ENCODE results near the gene AHCYL2. TPM values are rescaled to one million over a fixed set of nuclear protein-coding genes. Genes with fewer than 3 reads are reported as not detected.
A peak's percentile ranks its signal among the peaks of the same experiment; 100 is the strongest.
"Not testable (repeated sequence)": the region's sequence is repeated elsewhere in the genome, so short reads cannot be mapped to it uniquely, and the experiment has no call there.

The AHCYL2 gene
- total RNA-seq, 4 donors from 2014 or later = 33.5 to 61.2 (median 41.7) TPM

DNA sequence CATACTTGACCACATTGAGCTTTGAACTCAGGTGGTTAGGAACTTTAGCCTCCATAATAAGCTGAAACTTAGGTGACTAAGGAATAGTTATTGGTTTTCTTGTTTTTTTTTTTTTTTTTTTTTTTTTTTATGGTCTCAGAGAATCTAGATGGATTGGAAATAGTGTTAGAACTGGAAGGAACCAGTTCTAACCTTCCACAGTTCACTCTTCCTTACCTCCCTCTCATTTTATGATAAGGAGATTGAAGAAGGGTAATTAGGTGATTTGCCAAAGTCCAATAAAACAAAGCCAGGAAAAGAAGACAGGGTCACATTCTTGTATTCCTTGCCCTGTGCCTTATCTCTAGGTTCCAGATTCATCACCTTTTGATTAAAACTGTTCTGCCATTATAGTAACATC lies 137.7 kb downstream of the AHCYL2 start:
- H3K4me1 ChIP-seq = peaks cover 2% of the 10 kb centered on the region
- no peak for DNase-seq (ENCODE audit: low spot score in 2 of 2)
- no peaks in the 10 kb centered on the region for H3K36me3 ChIP-seq
- no peaks in the 10 kb centered on the region for H3K27me3 ChIP-seq
- H3K4me3 ChIP-seq = no peak overlapping the region
- TF ChIP-seq CTCF (IDR thresholded peaks at IDR 0.05) (no peak), EP300 (IDR thresholded peaks at IDR 0.05) (no peak), POLR2A (IDR thresholded peaks at IDR 0.05) (no peak), POLR2AphosphoS5 (IDR thresholded peaks at IDR 0.05) (no peak)
- no peaks in the 10 kb centered on the region for H3K9me3 ChIP-seq
- no peak overlapping the region for H3K27ac ChIP-seq

DNA sequence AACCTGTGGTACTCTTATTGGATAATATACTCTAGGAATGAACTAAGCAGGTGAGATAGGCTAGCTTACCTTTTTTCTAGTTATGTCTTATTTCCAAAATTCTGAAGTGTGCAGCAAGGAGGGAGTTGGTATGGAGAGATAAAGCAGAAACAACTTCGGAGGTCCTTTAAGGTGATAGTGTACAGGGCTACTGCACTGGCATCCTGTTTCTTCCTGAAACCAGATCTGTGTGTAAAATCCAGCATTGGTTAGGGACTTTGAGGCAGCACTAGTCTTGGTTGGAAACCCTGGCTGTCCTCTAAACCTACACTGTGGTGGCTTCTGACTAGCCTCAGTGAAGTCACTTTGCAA lies 142.5 kb downstream of the AHCYL2 start:
- DNase-seq (ENCODE audit: low spot score in 2 of 2) = no peak
- Histone ChIP-seq H3K4me3 (no peak overlapping the region), H3K36me3 (no peaks in the 10 kb centered on the region), H3K27me3 (no peaks in the 10 kb centered on the region), H3K9me3 (no peaks in the 10 kb centered on the region), H3K4me1 (peaks cover 15% of the 10 kb centered on the region), H3K27ac (no peak overlapping the region)
- TF ChIP-seq POLR2AphosphoS5 (IDR thresholded peaks at IDR 0.05) = no peak
- no peak for TF ChIP-seq POLR2A (IDR thresholded peaks at IDR 0.05)
- TF ChIP-seq CTCF (IDR thresholded peaks at IDR 0.05) = no peak
- no peak for TF ChIP-seq EP300 (IDR thresholded peaks at IDR 0.05)
- WGBS = 82% methylated on average over 1 of the region's 1 CpG

DNA sequence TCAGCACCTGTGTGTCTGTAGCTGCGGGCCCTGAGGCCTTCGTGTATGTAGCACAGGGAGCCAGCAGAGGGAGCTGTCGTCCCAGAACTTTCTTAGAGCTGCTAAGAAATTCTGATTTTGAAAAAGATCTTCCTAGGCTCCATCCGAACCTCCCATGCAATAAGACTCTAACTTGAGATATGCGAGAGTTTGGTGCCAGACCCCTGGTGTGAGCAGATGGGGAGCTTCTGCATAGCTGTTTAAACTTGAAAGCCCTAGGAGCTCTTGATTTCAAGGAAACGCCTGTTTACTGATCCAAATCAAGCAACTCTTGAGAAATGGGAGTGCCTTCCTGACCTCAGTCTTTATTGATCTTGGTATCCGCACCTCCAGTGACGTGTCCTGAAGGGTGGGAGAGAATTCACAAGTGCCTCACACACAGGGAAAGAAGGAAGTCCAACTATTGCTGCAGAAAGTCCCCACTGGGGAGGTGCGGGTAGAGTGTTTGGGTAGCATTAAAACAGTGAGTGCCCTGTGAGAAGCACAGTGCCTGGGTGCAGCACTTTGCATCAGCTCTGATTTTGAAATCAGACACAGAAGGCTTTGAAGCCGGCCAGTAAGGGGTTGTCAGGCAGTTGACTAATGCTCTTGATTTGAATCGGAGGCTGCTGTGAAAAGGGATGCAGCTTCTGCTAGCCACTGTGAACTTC lies 143.0 kb downstream of the AHCYL2 start:
- DNase-seq (ENCODE audit: low spot score in 2 of 2) = peak in 1 of 2 donors; percentile 78
- H3K36me3 ChIP-seq = no peaks in the 10 kb centered on the region
- no peaks in the 10 kb centered on the region for H3K9me3 ChIP-seq
- H3K27me3 ChIP-seq = no peaks in the 10 kb centered on the region
- peaks cover 15% of the 10 kb centered on the region for H3K4me1 ChIP-seq
- H3K4me3 ChIP-seq = peak overlapping the region; percentile 8
- WGBS = 12% methylated on average over 11 of the region's 11 CpGs
- H3K27ac ChIP-seq = no peak overlapping the region
- TF ChIP-seq POLR2A (IDR thresholded peaks at IDR 0.05) = no peak
- TF ChIP-seq CTCF (IDR thresholded peaks at IDR 0.05) = peak; percentile 82 to 85

DNA sequence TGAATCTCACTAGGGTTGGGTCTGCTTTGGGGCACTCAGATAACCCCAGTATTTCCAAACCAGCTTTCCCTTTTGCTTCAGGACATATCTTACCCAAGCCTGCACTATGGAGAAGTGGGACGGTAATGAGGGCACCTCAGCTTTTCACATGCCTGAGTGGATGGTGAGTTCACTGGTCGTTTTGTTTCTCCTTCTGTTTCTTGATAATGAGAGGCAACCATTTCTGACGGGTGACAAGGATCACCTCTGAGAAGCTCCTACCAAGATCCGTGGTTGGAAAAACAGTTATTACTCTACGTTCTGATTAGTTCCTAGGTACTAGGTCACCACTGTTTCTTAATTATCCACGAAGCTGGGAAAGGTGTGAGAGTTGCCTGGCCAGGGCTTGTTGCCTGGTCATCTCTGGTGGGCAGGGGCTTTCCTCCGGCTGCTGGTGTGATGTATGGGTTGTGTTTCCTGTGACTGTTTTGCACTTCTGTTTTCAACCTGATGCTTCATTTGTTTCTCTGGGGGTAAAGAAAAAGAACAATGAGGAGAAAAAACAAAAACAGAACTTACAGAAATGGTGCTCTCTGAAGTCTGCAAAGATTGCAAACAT lies 143.7 kb downstream of the AHCYL2 start:
- WGBS = 60% methylated on average over 7 of the region's 7 CpGs
- no peaks in the 10 kb centered on the region for H3K27me3 ChIP-seq
- H3K27ac ChIP-seq = no peak overlapping the region
- peak overlapping the region; percentile 8 for H3K4me3 ChIP-seq
- peaks cover 15% of the 10 kb centered on the region for H3K4me1 ChIP-seq
- H3K9me3 ChIP-seq = no peaks in the 10 kb centered on the region
- no peaks in the 10 kb centered on the region for H3K36me3 ChIP-seq
- TF ChIP-seq CTCF (IDR thresholded peaks at IDR 0.05) (no peak), POLR2AphosphoS5 (IDR thresholded peaks at IDR 0.05) (no peak), EP300 (IDR thresholded peaks at IDR 0.05) (no peak), POLR2A (IDR thresholded peaks at IDR 0.05) (no peak)
- DNase-seq (ENCODE audit: low spot score in 2 of 2) = no peak

DNA sequence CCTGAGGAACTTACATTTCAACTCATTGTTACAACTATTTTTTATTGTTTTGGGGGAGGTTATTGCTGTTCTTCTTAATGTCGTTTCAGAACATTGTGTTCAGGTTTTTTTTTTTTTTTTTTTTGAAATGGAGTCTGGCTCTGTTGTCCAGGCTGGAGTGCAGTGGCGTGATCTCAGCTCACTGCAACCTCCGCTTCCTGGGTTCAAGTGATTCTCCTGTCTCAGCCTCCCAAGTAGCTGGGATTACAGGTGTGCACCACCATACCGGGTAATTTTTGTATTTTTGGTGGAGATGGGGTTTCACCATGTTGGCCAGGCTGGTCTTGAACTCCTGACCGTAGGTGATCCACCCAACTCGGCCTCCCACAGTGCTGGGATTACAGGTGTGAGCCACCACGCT lies 144.6 kb downstream of the AHCYL2 start:
- H3K36me3 ChIP-seq; H3K27ac ChIP-seq; DNase-seq (ENCODE audit: low spot score in 2 of 2); H3K4me3 ChIP-seq; H3K27me3 ChIP-seq; H3K9me3 ChIP-seq: not testable (repeated sequence)
- WGBS = 92% methylated on average over 7 of the region's 7 CpGs
- peaks cover 15% of the 10 kb centered on the region for H3K4me1 ChIP-seq

DNA sequence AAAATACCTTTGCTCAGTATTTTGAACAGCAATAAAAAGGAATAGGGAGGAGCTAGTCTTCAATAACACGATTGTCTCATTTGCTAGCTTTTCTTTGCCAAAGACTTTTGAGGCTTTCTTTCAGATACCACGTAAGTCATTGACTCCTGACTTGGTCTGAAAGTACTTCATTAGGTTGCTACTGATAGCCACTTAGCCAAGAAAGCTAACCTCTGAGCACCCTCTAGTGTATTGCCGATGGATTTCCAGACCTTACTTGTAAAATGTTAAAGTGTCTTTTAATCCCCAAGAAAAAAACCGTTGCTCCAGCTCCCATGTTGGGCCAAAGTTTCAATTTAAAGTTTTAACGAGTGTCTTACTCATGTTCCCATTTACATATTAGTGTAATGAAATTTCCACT lies 146.0 kb downstream of the AHCYL2 start:
- H3K4me1 ChIP-seq = peaks cover 25% of the 10 kb centered on the region
- TF ChIP-seq CTCF (IDR thresholded peaks at IDR 0.05) = no peak
- no peak for TF ChIP-seq POLR2AphosphoS5 (IDR thresholded peaks at IDR 0.05)
- no peak for DNase-seq (ENCODE audit: low spot score in 2 of 2)
- peak overlapping the region; percentile 24 for H3K4me3 ChIP-seq
- H3K27ac ChIP-seq = peak overlapping the region; percentile 39
- H3K27me3 ChIP-seq = no peaks in the 10 kb centered on the region
- H3K36me3 ChIP-seq = no peaks in the 10 kb centered on the region
- H3K9me3 ChIP-seq = no peaks in the 10 kb centered on the region
- whole genome bisulfite sequencing = 52% methylated on average over 5 of the region's 5 CpGs
